H1 (cell line): ENCODE results near the gene MTMR4. TPM values are rescaled to one million over a fixed set of nuclear protein-coding genes. Genes with fewer than 3 reads are reported as not detected.

Experiments
- CTCF ChIA-PET: fragments of 300-600 bp; sonication (Branson Sonifier 250); formaldehyde crosslinking; loops from one replicate; lab custom pipeline; 2021; ENCODE audit not compliant: partially characterized antibody; lab: Charles Lee
- POLR2A ChIA-PET: fragments of 300-600 bp; sonication (Branson Sonifier 250); formaldehyde crosslinking; loops from one replicate; lab custom pipeline; 2021; ENCODE audit warnings: inconsistent platforms; ENCODE audit not compliant: partially characterized antibody; lab: Charles Lee
- DNase-seq, 2 experiments: peaks; one replicate each; pipeline versions ENCODE4 v3.0.0 to v3.0.0-alpha.2; 2010 to 2022; ENCODE audit warnings: low spot score in 2 of 2, low read depth in 1 of 2, mixed read lengths in 1 of 2
- FAIRE-seq: peaks from 2 replicates; lab custom pipeline; 2011; peaks lifted over from hg19 to GRCh38; lab: Jason Lieb, UNC
- H2AFZ ChIP-seq: 2 replicates; pipeline ENCODE4 v1.8.1; 2012; ENCODE audit warnings: low read length, inconsistent platforms
- H2AK5ac ChIP-seq: 2 replicates; pipeline ENCODE4 v1.6.1; 2013; ENCODE audit warnings: low read depth, low read length
- H2BK120ac ChIP-seq: replicated peaks from 2 replicates; pipeline ENCODE3; 2013; ENCODE audit warnings: low read depth, low read length, inconsistent platforms
- H2BK12ac ChIP-seq: 2 replicates; pipeline ENCODE4 v1.6.1; 2013; ENCODE audit warnings: low read depth, low read length
- H2BK15ac ChIP-seq: 2 replicates; pipeline ENCODE4 v1.6.1; 2013; ENCODE audit warnings: low read length
- H2BK20ac ChIP-seq: 2 replicates; pipeline ENCODE4 v1.6.1; 2013; ENCODE audit warnings: low read length
- H2BK5ac ChIP-seq: 2 replicates; pipeline ENCODE4 v1.6.1; 2013; ENCODE audit warnings: low read depth, low read length
- H3K14ac ChIP-seq: 2 replicates; pipeline ENCODE4 v1.6.1; 2013; ENCODE audit warnings: inconsistent platforms; ENCODE audit not compliant: insufficient read length
- H3K18ac ChIP-seq: 2 replicates; pipeline ENCODE4 v1.6.1; 2013; ENCODE audit warnings: low read length; ENCODE audit errors: extremely low read depth
- H3K23ac ChIP-seq: 2 replicates; pipeline ENCODE4 v1.6.1; 2013; ENCODE audit warnings: inconsistent platforms; ENCODE audit not compliant: insufficient read length
- H3K23me2 ChIP-seq: 2 replicates; pipeline ENCODE4 v1.6.1; 2013; ENCODE audit warnings: low read depth, low read length
- H3K27ac ChIP-seq: 2 replicates; pipeline ENCODE4 v1.6.1; 2011; ENCODE audit warnings: low read depth, low read length, inconsistent platforms
- H3K27me3 ChIP-seq, 4 experiments: replicated peaks in 1 of 4; 1 replicate in 1 of 4; 2 replicates in 3 of 4; pipeline versions ENCODE4 v1.6.1 to v1.8.1; 2011 to 2013; ENCODE audit warnings: low read length in 3 of 4, mild to moderate bottlenecking in 3 of 4, inconsistent platforms in 2 of 4, mixed read lengths in 2 of 4, moderate library complexity in 1 of 4; ENCODE audit not compliant: control insufficient read depth in 3 of 4, insufficient read depth in 3 of 4; ENCODE audit errors: extremely low read depth in 1 of 4
- H3K36me3 ChIP-seq, 4 experiments: 2 replicates each; pipeline versions ENCODE4 v1.6.1 to v1.8.1; 2011 to 2013; ENCODE audit warnings: mild to moderate bottlenecking in 4 of 4, low read length in 3 of 4, moderate library complexity in 2 of 4, control low read depth in 1 of 4, inconsistent platforms in 1 of 4; ENCODE audit not compliant: insufficient read depth in 4 of 4, control insufficient read depth in 2 of 4
- H3K4ac ChIP-seq: replicated peaks from 2 replicates; pipeline ENCODE3; 2013; ENCODE audit warnings: low read length, low read depth, mixed read lengths, inconsistent platforms; ENCODE audit not compliant: insufficient read length
- H3K4me1 ChIP-seq, 4 experiments: replicated peaks in 1 of 4; 1 replicate in 1 of 4; 2 replicates in 3 of 4; pipeline versions ENCODE4 v1.6.1 to v1.8.1; 2011 to 2013; ENCODE audit warnings: low read length in 3 of 4, inconsistent platforms in 2 of 4, mixed read lengths in 1 of 4; ENCODE audit not compliant: insufficient read depth in 4 of 4, control insufficient read depth in 3 of 4
- H3K4me2 ChIP-seq, 2 experiments: 2 replicates each; pipeline versions ENCODE4 v1.6.1 to v1.8.1; 2011 to 2013; ENCODE audit warnings: low read depth in 2 of 2, low read length in 2 of 2, control low read depth in 1 of 2, inconsistent platforms in 1 of 2, mild to moderate bottlenecking in 1 of 2; ENCODE audit not compliant: insufficient read depth in 1 of 2
- H3K4me3 ChIP-seq, 4 experiments: fragments of 200-600, 300-600 bp in 1 of 4; sonication (generic), shearing (Covaris generic), sonication (Bioruptor Twin) in 1 of 4; 2 replicates each; pipeline versions ENCODE4 v1.5.1 to v1.8.1; 2011 to 2016; ENCODE audit warnings: low read length in 4 of 4, low read depth in 3 of 4, control low read depth in 2 of 4, inconsistent platforms in 2 of 4, mild to moderate bottlenecking in 2 of 4, mixed read lengths in 1 of 4, moderate library complexity in 1 of 4; ENCODE audit not compliant: insufficient read depth in 2 of 4; ENCODE audit errors: extremely low read depth in 1 of 4
- H3K56ac ChIP-seq: replicated peaks from 2 replicates; pipeline ENCODE3; 2013; ENCODE audit warnings: low read depth, mild to moderate bottlenecking, mixed read lengths, low read length, inconsistent platforms; ENCODE audit not compliant: insufficient read length
- H3K79me1 ChIP-seq: 2 replicates; pipeline ENCODE4 v1.6.1; 2013; ENCODE audit warnings: low read depth, low read length, control low read depth
- H3K79me2 ChIP-seq, 2 experiments: 2 replicates each; pipeline versions ENCODE4 v1.6.1 to v1.8.1; 2012 to 2013; ENCODE audit warnings: low read length in 2 of 2, mild to moderate bottlenecking in 2 of 2, inconsistent platforms in 1 of 2; ENCODE audit not compliant: insufficient read depth in 2 of 2, control insufficient read depth in 1 of 2
- H3K9ac ChIP-seq, 4 experiments: replicated peaks in 1 of 4; 1 replicate in 1 of 4; 2 replicates in 3 of 4; pipeline versions ENCODE4 v1.6.1 to v1.8.1; 2011 to 2013; ENCODE audit warnings: low read depth in 3 of 4, low read length in 3 of 4, control low read depth in 2 of 4, mild to moderate bottlenecking in 2 of 4, moderate library complexity in 2 of 4, inconsistent platforms in 1 of 4; ENCODE audit errors: extremely low read depth in 1 of 4
- H3K9me3 ChIP-seq, 2 experiments: 2 replicates each; pipeline versions ENCODE4 v1.6.1 to v1.8.1; 2012 to 2013; ENCODE audit warnings: mild to moderate bottlenecking in 2 of 2, moderate library complexity in 2 of 2, control low read depth in 1 of 2, inconsistent platforms in 1 of 2, low read depth in 1 of 2, low read length in 1 of 2, mixed read lengths in 1 of 2; ENCODE audit not compliant: insufficient read depth in 2 of 2
- H4K20me1 ChIP-seq, 2 experiments: replicated peaks in 1 of 2; 2 replicates each; pipeline versions ENCODE3 to v1.8.1; 2011 to 2013; ENCODE audit warnings: inconsistent platforms in 2 of 2, low read length in 2 of 2, mild to moderate bottlenecking in 1 of 2; ENCODE audit not compliant: insufficient read depth in 2 of 2, control insufficient read depth in 1 of 2
- H4K5ac ChIP-seq: 2 replicates; pipeline ENCODE4 v1.6.1; 2013; ENCODE audit warnings: low read length, low read depth, mixed read lengths, inconsistent platforms; ENCODE audit not compliant: insufficient read length
- H4K8ac ChIP-seq: 2 replicates; pipeline ENCODE4 v1.8.0; 2013; ENCODE audit warnings: mild to moderate bottlenecking, moderate library complexity, low read length, inconsistent platforms; ENCODE audit not compliant: insufficient read depth; ENCODE audit errors: extremely low read depth
- H4K91ac ChIP-seq: replicated peaks from 2 replicates; pipeline ENCODE3; 2013; ENCODE audit warnings: low read length, mixed read lengths, inconsistent platforms; ENCODE audit not compliant: insufficient read length
- CEBPB ChIP-seq: IDR thresholded peaks from 2 replicates; pipeline ENCODE4 v1.6.1; 2012; ENCODE audit warnings: low read depth, low read length
- CHD2 ChIP-seq: IDR thresholded peaks from 2 replicates; pipeline ENCODE4 v1.6.1; 2012; ENCODE audit warnings: low read length, improper control_type of control experiment
- CTBP2 ChIP-seq: IDR thresholded peaks from 2 replicates; pipeline ENCODE4 v1.7.0; 2011; ENCODE audit warnings: borderline replicate concordance, mild to moderate bottlenecking, moderate library complexity, mixed read lengths, low read length; ENCODE audit not compliant: insufficient read depth, insufficient read length
- HDAC6 ChIP-seq: IDR thresholded peaks from one replicate; pipeline ENCODE4 v1.7.1; 2012; ENCODE audit warnings: low read depth, mild to moderate bottlenecking, inconsistent platforms, low read length, moderate library complexity
- KDM1A ChIP-seq: fragments of 200-600, 300-600 bp; sonication (generic); IDR thresholded peaks from 2 replicates; pipeline ENCODE4 v1.7.1; 2016; ENCODE audit warnings: mild to moderate bottlenecking, low read length, borderline replicate concordance
- MAFK ChIP-seq: IDR thresholded peaks from 2 replicates; pipeline ENCODE4 v1.6.1; 2012; ENCODE audit warnings: low read depth, mild to moderate bottlenecking, improper control_type of control experiment, low read length
- MAX ChIP-seq: IDR thresholded peaks from 2 replicates; pipeline ENCODE4 v1.6.1; 2012; ENCODE audit warnings: inconsistent platforms
- NANOG ChIP-seq: IDR thresholded peaks from 2 replicates; pipeline ENCODE4 v1.6.1; 2011; ENCODE audit warnings: low read length, low read depth, mild to moderate bottlenecking, inconsistent platforms; ENCODE audit not compliant: insufficient read depth, poor library complexity, severe bottlenecking
- PHF8 ChIP-seq: fragments of 200-600 bp; sonication (generic); conservative IDR thresholded peaks from 2 replicates; pipeline ENCODE4 v1.7.1; 2012; ENCODE audit warnings: low read depth, mild to moderate bottlenecking, inconsistent platforms, low read length, moderate library complexity
- SIRT6 ChIP-seq: IDR thresholded peaks from one replicate; pipeline ENCODE4 v1.7.1; 2012; ENCODE audit warnings: low read length, inconsistent platforms
- SP2 ChIP-seq: IDR thresholded peaks from 2 replicates; pipeline ENCODE4 v1.6.1; 2012; ENCODE audit warnings: mild to moderate bottlenecking, low read length, inconsistent platforms
- SP4 ChIP-seq: IDR thresholded peaks from 2 replicates; pipeline ENCODE4 v1.6.1; 2012; ENCODE audit warnings: low read length, inconsistent platforms
- SRF ChIP-seq: IDR thresholded peaks from 2 replicates; pipeline ENCODE4 v1.6.1; 2011; ENCODE audit warnings: mild to moderate bottlenecking, low read depth, low read length, moderate library complexity
- SUZ12 ChIP-seq: fragments of 200-600 bp; sonication (generic); IDR thresholded peaks from 2 replicates; pipeline ENCODE4 v1.6.1; 2012; ENCODE audit warnings: mild to moderate bottlenecking, inconsistent platforms, low read length, moderate library complexity, mixed read lengths
- ZNF274 ChIP-seq: IDR thresholded peaks from 2 replicates; pipeline ENCODE4 v1.7.0; 2012; ENCODE audit warnings: low read length, borderline replicate concordance; ENCODE audit errors: extremely low read depth
- WGBS, 2 experiments: shearing (Covaris generic) in 1 of 2; methylation state at CpG; one replicate each; pipeline versions ENCODE4 v1.1.6 to v1.1.7; 2013 to 2015; ENCODE audit warnings: low lambda C conversion rate in 2 of 2, mixed read lengths in 2 of 2, inconsistent platforms in 1 of 2, low coverage in 1 of 2, missing lambda C conversion rate in 1 of 2; ENCODE audit not compliant: insufficient replicate concordance in 2 of 2, insufficient coverage in 1 of 2, insufficient read length in 1 of 2; ENCODE audit errors: extremely low coverage in 1 of 2, missing lambda C conversion rate in 1 of 2; 5-methylcytosine and 5-hydroxymethylcytosine counted together
- polyA plus RNA-seq, 7 experiments: library from polyadenylated mRNA; depleted of rRNA in 3 of 7; stranded (reverse) in 5 of 7; unstranded in 2 of 7; fragments of >200 nt in 5 of 7; fragments of 200-250 nt in 2 of 7; gene quantifications; 1 replicate in 5 of 7; 2 replicates in 1 of 7; 4 replicates in 1 of 7; pipeline versions ENCODE4 v1.2.1 to v1.2.3, GENCODE V29; 2011 to 2013; ENCODE audit warnings: missing spikeins in 2 of 7, mixed read lengths in 2 of 7
- total RNA-seq: library from RNA; stranded (reverse); fragmentation: NEBNext Ultra II Directional; extraction: Animal tissue kit (Norgen Biotek cat#: 25700); gene quantifications from 2 replicates; pipeline ENCODE4 v1.2.1, GENCODE V29; 2021

Gene MTMR4
- total and polyA plus RNA-seq, 2 of the 8 experiments (the other 6 are each of a cell fraction or from before 2014, with no cell fraction given) = 15.9 to 39.2 TPM

- Histone ChIP-seq H2BK20ac (no peak overlapping the region), H3K4me2 (no peak overlapping the region), H3K27ac (no peak overlapping the region), H3K27me3 (no peaks in the 10 kb centered on the region), H2BK120ac (no peak overlapping the region), H4K5ac (no peak overlapping the region), H3K79me2 (peaks cover 0 to 15% of the 10 kb centered on the region in 2 experiments; a peak in 2 of 4 replicates), H3K4me3 (no peak overlapping the region), H3K4me1 (peaks cover 0 to 12% (median 2%) of the 10 kb centered on the region in 4 experiments; a peak in 4 of 7 replicates), H2BK12ac (no peak overlapping the region), H2AFZ (no peak overlapping the region), H4K8ac (no peak overlapping the region), H3K79me1 (no peaks in the 10 kb centered on the region; the same call in 1 of the 2 replicates), H2AK5ac (no peak overlapping the region), H4K91ac (no peak overlapping the region), H3K23ac (no peak overlapping the region), H3K14ac (no peak overlapping the region), H3K9me3 (no peaks in the 10 kb centered on the region), H3K36me3 (peaks cover 30 to 69% (median 53%) of the 10 kb centered on the region in 4 experiments), H2BK5ac (no peak overlapping the region), H2BK15ac (no peak overlapping the region), H3K23me2 (peaks cover 7% of the 10 kb centered on the region), H3K18ac (no peak overlapping the region), H3K9ac (no peak overlapping the region), H3K56ac (no peak overlapping the region), H4K20me1 (peaks cover 7% of the 10 kb centered on the region in 2 experiments), H3K4ac (no peak overlapping the region)
- ChIA-PET CTCF (interaction anchor here (0.8 kb wide), 1 partner anchor 69 kb away, joined by 3 read pairs; no protein-coding TSS in a partner anchor), POLR2A (interaction anchor here (1.2 to 1.5 kb wide), 3 partner anchors 9 to 193 kb away, joined by 3 to 7 read pairs (median 3); no protein-coding TSS in a partner anchor)
- DNase-seq = no peak
- no peak for FAIRE-seq
- 97% methylated on average over 5 of the region's 5 CpGs; no CpG with 5 or more reads in 1 of the 2 experiments for WGBS, 2 experiments
- no peak for TF ChIP-seq HDAC6
- no peak for TF ChIP-seq PHF8
- TF ChIP-seq CEBPB = no peak
- TF ChIP-seq MAFK = no peak
- TF ChIP-seq SUZ12 = no peak
- TF ChIP-seq SP2 = no peak
- no peak for TF ChIP-seq SRF
- no peak for TF ChIP-seq MAX
- TF ChIP-seq NANOG = no peak
- TF ChIP-seq ZNF274 = no peak
- TF ChIP-seq CHD2 = no peak
- no peak for TF ChIP-seq CTBP2
- no peak for TF ChIP-seq KDM1A
- no peak for TF ChIP-seq SP4
- no peak for TF ChIP-seq SIRT6
These were observed 4.4 kb downstream of the MTMR4 start for GRCh38 chr17:58510075-58510474.
